Prostate gland (tissue), 2 donors: Measurements from ENCODE around the gene CSF3.

Source experiments
- POLR2A ChIP-seq: fragments of 450-650 bp; IDR thresholded peaks from one replicate; pipeline ENCODE4 v1.6.1; 2016; ENCODE audit warnings: antibody characterized with exemption, mild to moderate bottlenecking
- TF ChIP-seq, protein P1 (sequence below), 4 experiments: fragments of 200-600 bp in 2 of 4; fragments of 450-650 bp in 2 of 4; sonication (generic) in 2 of 4; IDR thresholded peaks; 1 replicate in 3 of 4; 2 replicates in 1 of 4; pipeline ENCODE4 v1.5.1; 2016 to 2019; ENCODE audit warnings: antibody characterized with exemption in 4 of 4, mild to moderate bottlenecking in 2 of 4, moderate library complexity in 2 of 4

DNA sequence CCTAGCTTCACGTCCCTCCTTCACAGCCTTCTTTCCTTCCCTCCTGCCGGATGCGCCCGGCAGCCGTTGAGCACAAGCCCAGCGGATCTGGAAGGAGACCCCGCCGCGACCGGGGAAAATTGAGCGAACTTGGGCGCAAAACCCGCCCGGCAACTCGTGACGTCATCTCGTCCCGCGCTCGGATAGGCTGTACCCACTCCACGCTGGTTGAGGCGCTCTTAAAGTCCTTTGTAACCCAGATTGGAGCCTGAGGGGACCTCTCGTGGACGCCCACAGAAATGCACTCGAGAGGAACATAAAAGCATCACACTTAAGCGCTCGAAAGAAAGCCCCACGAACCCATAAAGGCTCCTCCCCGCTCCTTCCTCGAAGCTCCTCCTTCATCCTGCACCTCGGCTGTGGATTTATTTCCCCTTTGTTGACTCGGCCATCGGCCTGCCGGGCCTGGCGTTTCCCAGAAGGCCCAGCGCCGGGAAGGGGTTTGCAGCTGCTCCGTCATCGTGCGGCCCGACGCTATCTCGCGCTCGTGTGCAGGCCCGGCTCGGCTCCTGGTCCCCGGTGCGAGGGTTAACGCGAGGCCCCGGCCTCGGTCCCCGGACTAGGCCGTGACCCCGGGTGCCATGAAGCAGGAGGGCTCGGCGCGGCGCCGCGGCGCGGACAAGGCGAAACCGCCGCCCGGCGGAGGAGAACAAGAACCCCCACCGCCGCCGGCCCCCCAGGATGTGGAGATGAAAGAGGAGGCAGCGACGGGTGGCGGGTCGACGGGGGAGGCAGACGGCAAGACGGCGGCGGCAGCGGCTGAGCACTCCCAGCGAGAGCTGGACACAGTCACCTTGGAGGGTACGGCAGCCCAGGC lies 34.7 kb upstream of the CSF3 start, which contains the start of gene PSMD3:
- TF ChIP-seq, protein P1, sequence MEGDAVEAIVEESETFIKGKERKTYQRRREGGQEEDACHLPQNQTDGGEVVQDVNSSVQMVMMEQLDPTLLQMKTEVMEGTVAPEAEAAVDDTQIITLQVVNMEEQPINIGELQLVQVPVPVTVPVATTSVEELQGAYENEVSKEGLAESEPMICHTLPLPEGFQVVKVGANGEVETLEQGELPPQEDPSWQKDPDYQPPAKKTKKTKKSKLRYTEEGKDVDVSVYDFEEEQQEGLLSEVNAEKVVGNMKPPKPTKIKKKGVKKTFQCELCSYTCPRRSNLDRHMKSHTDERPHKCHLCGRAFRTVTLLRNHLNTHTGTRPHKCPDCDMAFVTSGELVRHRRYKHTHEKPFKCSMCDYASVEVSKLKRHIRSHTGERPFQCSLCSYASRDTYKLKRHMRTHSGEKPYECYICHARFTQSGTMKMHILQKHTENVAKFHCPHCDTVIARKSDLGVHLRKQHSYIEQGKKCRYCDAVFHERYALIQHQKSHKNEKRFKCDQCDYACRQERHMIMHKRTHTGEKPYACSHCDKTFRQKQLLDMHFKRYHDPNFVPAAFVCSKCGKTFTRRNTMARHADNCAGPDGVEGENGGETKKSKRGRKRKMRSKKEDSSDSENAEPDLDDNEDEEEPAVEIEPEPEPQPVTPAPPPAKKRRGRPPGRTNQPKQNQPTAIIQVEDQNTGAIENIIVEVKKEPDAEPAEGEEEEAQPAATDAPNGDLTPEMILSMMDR (IDR thresholded peaks at IDR 0.05), result peak; percentile 33 to 99 (median 92)
- TF ChIP-seq POLR2A, result peak; percentile 87
